HepG2 (cell line): Measurements from ENCODE around the gene PIK3R5.

Experiments
- ZFP82 ChIP-seq: sonication (generic); formaldehyde crosslinking; IDR thresholded peaks from 2 replicates; pipeline ENCODE4 v1.5.1; 2020; ENCODE audit warnings: mild to moderate bottlenecking, missing genetic modification reagents, borderline replicate concordance
- ZNF296 ChIP-seq: sonication (generic); formaldehyde crosslinking; conservative IDR thresholded peaks from 2 replicates; pipeline ENCODE4 v1.5.0; 2020; ENCODE audit warnings: mild to moderate bottlenecking, missing genetic modification reagents
- TF ChIP-seq, protein P1 (sequence below): sonication (generic); formaldehyde crosslinking; IDR thresholded peaks from 2 replicates; pipeline ENCODE4 v1.5.0; 2020; ENCODE audit warnings: mild to moderate bottlenecking, missing genetic modification reagents, moderate library complexity

- TF ChIP-seq ZNF296 (CRISPR knock-in tag) (no peak), ZFP82 (no peak)
- TF ChIP-seq, protein P1, sequence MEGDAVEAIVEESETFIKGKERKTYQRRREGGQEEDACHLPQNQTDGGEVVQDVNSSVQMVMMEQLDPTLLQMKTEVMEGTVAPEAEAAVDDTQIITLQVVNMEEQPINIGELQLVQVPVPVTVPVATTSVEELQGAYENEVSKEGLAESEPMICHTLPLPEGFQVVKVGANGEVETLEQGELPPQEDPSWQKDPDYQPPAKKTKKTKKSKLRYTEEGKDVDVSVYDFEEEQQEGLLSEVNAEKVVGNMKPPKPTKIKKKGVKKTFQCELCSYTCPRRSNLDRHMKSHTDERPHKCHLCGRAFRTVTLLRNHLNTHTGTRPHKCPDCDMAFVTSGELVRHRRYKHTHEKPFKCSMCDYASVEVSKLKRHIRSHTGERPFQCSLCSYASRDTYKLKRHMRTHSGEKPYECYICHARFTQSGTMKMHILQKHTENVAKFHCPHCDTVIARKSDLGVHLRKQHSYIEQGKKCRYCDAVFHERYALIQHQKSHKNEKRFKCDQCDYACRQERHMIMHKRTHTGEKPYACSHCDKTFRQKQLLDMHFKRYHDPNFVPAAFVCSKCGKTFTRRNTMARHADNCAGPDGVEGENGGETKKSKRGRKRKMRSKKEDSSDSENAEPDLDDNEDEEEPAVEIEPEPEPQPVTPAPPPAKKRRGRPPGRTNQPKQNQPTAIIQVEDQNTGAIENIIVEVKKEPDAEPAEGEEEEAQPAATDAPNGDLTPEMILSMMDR = no peak
Observed at GRCh38 chr17:8898126-8898525, 67.4 kb downstream of the PIK3R5 start.
